ENCODE data around the gene TMEM232. TPM values are rescaled to one million over a fixed set of nuclear protein-coding genes. Genes with fewer than 3 reads are reported as not detected.

The TMEM232 gene
- total RNA-seq, 4 donors from 2014 or later, result 0.53 to 3.1 (median 1.5) TPM

GRCh38 chr5:110442856-110443255, 283.6 kb downstream of the TMEM232 start:
- no peak for DNase-seq
- Histone ChIP-seq H3K9me3 (no peaks in the 10 kb centered on the region), H3K27me3 (no peaks in the 10 kb centered on the region), H3K27ac (no peak overlapping the region), H3K4me1 (no peaks in the 10 kb centered on the region), H3K36me3 (no peaks in the 10 kb centered on the region), H3K4me3 (no peak overlapping the region)
- no peak for TF ChIP-seq CTCF (IDR thresholded peaks at IDR 0.05)
- TF ChIP-seq POLR2A (IDR thresholded peaks at IDR 0.05), result no peak
- 82 to 90% methylated on average over 3 to 4 of the region's 4 CpGs for WGBS, 2 donors
- intact Hi-C loops (cut with DNase I), result no loop called here

- no peak for DNase-seq
- WGBS, 2 donors, result 26 to 42% methylated on average over 2 of the region's 2 CpGs
- Histone ChIP-seq H3K4me3 (no peak overlapping the region), H3K27me3 (no peaks in the 10 kb centered on the region), H3K36me3 (no peaks in the 10 kb centered on the region), H3K4me1 (no peaks in the 10 kb centered on the region), H3K9me3 (no peaks in the 10 kb centered on the region), H3K27ac (no peak overlapping the region)
- TF ChIP-seq POLR2A (IDR thresholded peaks at IDR 0.05) (no peak), CTCF (IDR thresholded peaks at IDR 0.05) (no peak)
- intact Hi-C loops (cut with DNase I), result no loop called here
Observed at GRCh38 chr5:110441035-110441434, 285.4 kb downstream of the TMEM232 start.

- no peak overlapping the region for H3K27ac ChIP-seq
- WGBS, 2 donors, result 83 to 90% methylated on average over 2 of the region's 2 CpGs
- H3K36me3 ChIP-seq, result no peaks in the 10 kb centered on the region
- H3K4me1 ChIP-seq, result no peaks in the 10 kb centered on the region
- intact Hi-C loops (cut with DNase I), result no loop called here
- no peak overlapping the region for H3K4me3 ChIP-seq
- H3K27me3 ChIP-seq, result no peaks in the 10 kb centered on the region
- no peak for DNase-seq
- TF ChIP-seq POLR2A (IDR thresholded peaks at IDR 0.05), result no peak
- no peak for TF ChIP-seq CTCF (IDR thresholded peaks at IDR 0.05)
- no peaks in the 10 kb centered on the region for H3K9me3 ChIP-seq
Observed at GRCh38 chr5:110440058-110440457, 286.4 kb downstream of the TMEM232 start.

- WGBS, 2 donors, result 36 to 62% methylated on average over 3 of the region's 3 CpGs
- H3K27ac ChIP-seq, result no peak overlapping the region
- TF ChIP-seq POLR2A (IDR thresholded peaks at IDR 0.05) (no peak), CTCF (IDR thresholded peaks at IDR 0.05) (no peak)
- no peaks in the 10 kb centered on the region for H3K36me3 ChIP-seq
- no peak for DNase-seq
- no peaks in the 10 kb centered on the region for H3K4me1 ChIP-seq
- H3K4me3 ChIP-seq, result no peak overlapping the region
- no peaks in the 10 kb centered on the region for H3K27me3 ChIP-seq
- intact Hi-C loops (cut with DNase I), result no loop called here
- no peaks in the 10 kb centered on the region for H3K9me3 ChIP-seq
Observed at GRCh38 chr5:110439296-110439695, 287.2 kb downstream of the TMEM232 start.

- H3K9me3 ChIP-seq, result no peaks in the 10 kb centered on the region
- 22 to 45% methylated on average over 2 of the region's 2 CpGs for WGBS, 2 donors
- H3K27me3 ChIP-seq, result no peaks in the 10 kb centered on the region
- no peak overlapping the region for H3K4me3 ChIP-seq
- no peaks in the 10 kb centered on the region for H3K4me1 ChIP-seq
- no peak for TF ChIP-seq CTCF (IDR thresholded peaks at IDR 0.05)
- no peak for TF ChIP-seq POLR2A (IDR thresholded peaks at IDR 0.05)
- intact Hi-C loops (cut with DNase I), result no loop called here
- H3K36me3 ChIP-seq, result no peaks in the 10 kb centered on the region
- H3K27ac ChIP-seq, result no peak overlapping the region
- DNase-seq, result no peak
Observed at GRCh38 chr5:110435207-110435606, 291.3 kb downstream of the TMEM232 start.

Measured in esophagus squamous epithelium (tissue), 5 donors.